C4-2B (cell line): ENCODE results near the gene PHLDA2.
"Not testable (repeated sequence)": the region's sequence is repeated elsewhere in the genome, so short reads cannot be mapped to it uniquely, and the experiment has no call there.

Source experiments
- H3K27ac ChIP-seq: fragments of 450-650 bp; 2 replicates; pipeline ENCODE4 v1.5.1; 2017
- ZFX ChIP-seq: fragments of 450-650 bp; IDR thresholded peaks from 2 replicates; pipeline ENCODE4 v1.6.1; 2017
- TF ChIP-seq, protein P1 (sequence below): fragments of 450-650 bp; conservative IDR thresholded peaks from 2 replicates; pipeline ENCODE4 v1.5.1; 2017; ENCODE audit warnings: mild to moderate bottlenecking

PHLDA2 gene

DNA sequence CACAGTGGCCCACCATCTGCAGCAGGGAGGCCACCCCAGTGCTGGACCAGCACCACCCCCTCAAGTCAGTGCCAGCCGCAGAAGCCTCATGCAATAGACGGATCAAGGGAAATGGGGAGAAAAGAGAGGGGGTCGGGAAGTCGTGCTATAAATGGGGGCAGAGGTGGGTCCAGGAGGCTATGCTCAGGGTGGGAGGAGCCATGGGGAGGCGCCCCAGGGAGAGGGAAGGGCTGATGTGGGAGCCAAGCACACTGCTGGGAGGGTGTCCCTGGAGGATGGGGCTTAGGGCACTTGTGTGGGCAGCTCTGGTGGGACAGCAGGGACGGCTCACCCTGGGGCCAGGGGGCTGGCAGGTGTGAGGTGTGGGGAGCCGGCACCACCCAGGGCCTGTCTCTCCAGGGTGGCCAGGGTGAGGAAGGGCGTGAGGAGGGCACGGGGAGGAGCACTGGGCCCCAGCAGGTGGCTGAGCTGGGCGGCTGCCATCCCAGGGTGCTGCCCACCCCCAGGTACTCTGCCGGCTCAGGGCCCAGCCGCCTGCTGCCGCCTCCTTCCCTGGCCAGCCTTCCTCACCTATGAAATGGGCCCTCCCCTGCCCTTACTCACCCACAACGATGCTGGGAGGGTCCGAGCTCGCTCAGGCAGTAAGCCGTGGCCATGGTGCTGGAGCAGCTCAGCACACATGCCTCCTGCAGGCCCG lies 18.0 kb downstream of the PHLDA2 start:
- peak overlapping the region; percentile 94 for H3K27ac ChIP-seq
- TF ChIP-seq, protein P1, sequence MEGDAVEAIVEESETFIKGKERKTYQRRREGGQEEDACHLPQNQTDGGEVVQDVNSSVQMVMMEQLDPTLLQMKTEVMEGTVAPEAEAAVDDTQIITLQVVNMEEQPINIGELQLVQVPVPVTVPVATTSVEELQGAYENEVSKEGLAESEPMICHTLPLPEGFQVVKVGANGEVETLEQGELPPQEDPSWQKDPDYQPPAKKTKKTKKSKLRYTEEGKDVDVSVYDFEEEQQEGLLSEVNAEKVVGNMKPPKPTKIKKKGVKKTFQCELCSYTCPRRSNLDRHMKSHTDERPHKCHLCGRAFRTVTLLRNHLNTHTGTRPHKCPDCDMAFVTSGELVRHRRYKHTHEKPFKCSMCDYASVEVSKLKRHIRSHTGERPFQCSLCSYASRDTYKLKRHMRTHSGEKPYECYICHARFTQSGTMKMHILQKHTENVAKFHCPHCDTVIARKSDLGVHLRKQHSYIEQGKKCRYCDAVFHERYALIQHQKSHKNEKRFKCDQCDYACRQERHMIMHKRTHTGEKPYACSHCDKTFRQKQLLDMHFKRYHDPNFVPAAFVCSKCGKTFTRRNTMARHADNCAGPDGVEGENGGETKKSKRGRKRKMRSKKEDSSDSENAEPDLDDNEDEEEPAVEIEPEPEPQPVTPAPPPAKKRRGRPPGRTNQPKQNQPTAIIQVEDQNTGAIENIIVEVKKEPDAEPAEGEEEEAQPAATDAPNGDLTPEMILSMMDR = no peak
- TF ChIP-seq ZFX = no peak

DNA sequence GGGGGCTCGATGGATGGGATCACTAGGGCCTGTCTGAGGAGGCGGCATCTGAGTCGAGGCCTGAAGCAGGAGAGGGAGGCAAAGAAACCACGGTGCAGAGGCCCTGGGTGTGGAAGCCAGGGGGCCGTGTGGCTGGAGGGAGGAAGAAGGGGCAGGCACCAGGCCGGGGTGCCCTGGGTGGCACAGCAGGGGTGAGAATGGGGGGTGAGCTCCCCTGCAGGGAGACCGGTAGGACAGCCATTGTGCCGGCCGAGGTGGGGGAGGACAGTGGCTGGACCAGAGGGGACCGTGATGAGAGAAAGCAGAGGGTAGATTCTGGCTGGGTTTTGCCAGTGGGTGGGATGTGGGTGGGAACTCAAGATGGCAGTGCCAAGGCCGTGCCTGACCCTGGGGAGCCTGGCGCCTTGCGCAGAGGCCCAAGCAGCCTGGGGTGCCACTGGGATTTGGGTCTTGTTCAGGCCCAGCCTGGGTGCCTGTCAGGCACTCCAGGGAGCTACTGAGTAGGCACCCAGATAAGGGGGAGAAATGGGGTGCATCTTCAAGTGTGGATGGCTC lies 18.7 kb downstream of the PHLDA2 start:
- no peak for TF ChIP-seq ZFX
- TF ChIP-seq, protein P1 = no peak

DNA sequence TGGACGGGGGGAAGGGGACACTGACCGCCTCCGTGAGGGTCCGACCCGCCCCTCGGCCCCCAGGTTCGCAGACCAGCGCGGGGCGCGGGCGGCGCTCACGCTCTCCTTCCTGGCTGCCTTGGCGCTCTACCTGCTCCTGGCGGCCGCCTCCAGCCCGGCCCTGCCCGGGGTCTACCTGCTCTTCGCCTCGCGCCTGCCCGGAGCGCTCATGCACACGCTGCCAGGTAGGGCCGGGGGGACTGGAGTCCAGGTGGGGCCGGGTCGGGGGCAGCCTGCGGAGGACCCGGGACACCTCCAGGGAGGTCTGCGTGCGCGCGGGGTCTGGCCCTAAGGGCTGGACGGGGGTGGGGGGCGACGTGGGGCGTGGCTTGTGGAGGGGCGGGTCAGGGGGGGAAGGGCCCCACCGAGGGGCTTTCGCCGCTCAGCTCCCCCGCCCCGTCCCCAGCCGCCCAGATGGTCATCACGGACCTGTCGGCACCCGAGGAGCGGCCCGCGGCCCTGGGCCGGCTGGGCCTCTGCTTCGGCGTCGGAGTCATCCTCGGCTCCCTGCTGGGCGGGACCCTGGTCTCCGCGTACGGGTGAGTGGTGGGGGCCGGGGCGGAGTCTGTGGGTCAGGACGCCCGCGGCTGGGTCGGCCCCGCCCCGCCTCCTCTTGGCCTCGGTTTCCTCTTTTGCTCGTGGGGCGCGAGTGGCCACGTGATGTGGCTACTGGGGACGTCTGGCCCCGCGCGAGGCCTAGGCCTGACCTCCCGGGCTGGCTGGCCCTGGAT lies 19.9 kb downstream of the PHLDA2 start:
- TF ChIP-seq ZFX = no peak
- TF ChIP-seq, protein P1 = no peak

More for the DNA sequence above, 18.7 kb downstream of the PHLDA2 start:
- H3K27ac ChIP-seq = peak overlapping the region; percentile 94

DNA sequence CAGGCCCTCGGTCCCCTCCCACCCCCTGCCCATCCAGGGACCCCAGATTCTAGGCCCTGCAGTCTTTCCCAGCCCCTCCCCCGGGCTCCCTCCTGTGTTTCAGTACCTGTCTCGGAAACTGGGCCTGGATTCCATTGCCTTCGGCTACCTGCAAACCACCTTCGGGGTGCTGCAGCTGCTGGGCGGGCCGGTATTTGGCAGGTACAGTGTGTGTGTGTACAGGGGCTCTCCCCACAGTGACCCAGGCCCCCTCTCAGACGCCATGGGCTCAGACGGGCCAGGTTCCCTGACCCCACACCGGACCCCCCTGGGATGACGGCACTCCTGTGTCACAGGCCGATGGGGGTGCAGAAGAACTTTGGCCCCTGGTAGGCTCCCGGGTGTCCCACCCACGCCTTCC lies 21.1 kb downstream of the PHLDA2 start:
- no peak for TF ChIP-seq ZFX
- TF ChIP-seq, protein P1 = no peak
- H3K27ac ChIP-seq = no peak overlapping the region

More for the DNA sequence above, 19.9 kb downstream of the PHLDA2 start:
- H3K27ac ChIP-seq = no peak overlapping the region

DNA sequence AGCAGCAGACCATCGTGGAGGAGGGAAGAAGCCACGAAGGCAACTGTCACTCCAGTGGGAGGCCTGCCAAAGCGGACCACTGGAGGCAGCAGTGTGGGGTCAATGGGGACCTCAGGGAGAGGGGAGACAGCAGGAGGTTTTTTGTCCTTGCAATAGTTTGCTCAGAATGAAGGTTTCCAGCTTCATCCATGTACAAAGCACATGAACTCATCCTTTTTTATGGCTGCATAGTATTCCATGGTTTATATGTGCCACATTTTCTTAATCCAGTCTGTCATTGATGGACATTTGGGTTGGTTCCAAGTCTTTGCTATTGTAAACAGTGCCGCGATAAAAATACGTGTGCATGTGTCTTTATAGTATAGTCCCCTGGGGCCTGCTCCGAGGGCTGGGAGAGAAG lies 23.9 kb downstream of the PHLDA2 start:
- not testable (repeated sequence) for H3K27ac ChIP-seq

DNA sequence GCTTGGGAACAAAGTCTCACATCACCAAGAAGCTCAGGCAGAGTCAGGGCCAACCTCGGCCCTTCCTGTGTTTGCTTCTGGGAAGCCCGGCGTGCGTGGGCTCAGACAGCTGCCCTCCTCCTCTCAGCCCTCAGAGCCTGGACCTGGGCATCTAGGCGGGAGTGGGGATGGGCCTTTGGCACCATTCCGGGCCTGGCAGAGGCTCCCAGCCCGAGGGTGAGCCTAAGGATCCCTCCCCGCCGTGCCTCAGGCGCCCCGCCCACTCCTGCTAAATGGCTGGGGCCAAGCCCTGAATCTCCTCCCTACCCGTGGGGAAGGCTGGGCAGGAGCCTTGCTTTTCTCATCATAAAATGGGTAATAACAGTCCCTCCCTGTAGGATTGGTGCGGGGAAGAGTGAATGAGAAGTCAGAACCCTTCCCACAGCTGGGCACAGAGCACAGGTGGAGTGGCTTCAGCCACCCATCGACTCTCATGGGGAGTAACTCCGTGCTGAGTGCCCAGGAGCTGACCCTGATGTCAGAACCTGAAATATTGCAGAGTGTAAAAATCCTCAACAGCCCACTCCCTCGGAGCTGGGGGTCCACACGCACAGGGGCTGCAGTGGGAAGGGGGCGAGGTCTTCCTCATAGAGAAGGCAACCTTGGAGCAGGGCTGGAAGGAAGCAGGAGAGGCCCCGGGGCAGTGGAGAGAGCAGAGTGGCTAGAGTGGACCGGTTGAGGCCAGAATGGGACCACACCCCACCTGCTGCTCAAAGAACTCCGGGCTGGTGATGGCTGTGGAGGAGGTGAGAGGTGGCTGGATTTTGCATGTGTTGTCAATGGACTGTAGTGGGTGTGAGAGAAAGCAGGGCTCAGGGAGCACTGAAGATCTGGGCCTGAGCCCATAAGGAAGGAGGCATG lies 24.8 kb downstream of the PHLDA2 start:
- no peak overlapping the region for H3K27ac ChIP-seq
- TF ChIP-seq, protein P1 = no peak
- no peak for TF ChIP-seq ZFX

DNA sequence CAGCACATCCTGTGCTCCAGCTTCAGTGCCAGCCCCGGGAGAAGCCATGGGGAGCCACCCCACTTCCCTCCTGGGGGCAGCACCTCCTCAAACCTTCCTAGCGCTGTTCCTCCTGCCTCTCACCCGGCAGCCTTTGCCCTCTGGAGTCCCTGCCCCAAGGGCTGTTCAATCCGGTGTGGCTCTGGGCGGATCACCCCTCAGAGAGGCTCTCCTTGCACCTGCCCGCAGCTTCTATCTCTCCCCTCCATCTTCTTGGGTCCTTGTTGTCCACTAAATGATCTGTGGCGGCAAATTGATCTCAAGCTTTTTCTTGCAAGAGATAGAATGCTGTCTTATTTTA lies 25.6 kb downstream of the PHLDA2 start:
- peak overlapping the region; percentile 92; the same call in 1 of the 2 replicates for H3K27ac ChIP-seq
- TF ChIP-seq, protein P1 = no peak
- no peak for TF ChIP-seq ZFX
